GM03348 (cell line): Measurements from ENCODE around the gene AP2B1.

Experiments
- DNase-seq: peaks from one replicate; pipeline ENCODE4 v3.0.0; 2012; ENCODE audit warnings: low spot score

Gene AP2B1

DNA sequence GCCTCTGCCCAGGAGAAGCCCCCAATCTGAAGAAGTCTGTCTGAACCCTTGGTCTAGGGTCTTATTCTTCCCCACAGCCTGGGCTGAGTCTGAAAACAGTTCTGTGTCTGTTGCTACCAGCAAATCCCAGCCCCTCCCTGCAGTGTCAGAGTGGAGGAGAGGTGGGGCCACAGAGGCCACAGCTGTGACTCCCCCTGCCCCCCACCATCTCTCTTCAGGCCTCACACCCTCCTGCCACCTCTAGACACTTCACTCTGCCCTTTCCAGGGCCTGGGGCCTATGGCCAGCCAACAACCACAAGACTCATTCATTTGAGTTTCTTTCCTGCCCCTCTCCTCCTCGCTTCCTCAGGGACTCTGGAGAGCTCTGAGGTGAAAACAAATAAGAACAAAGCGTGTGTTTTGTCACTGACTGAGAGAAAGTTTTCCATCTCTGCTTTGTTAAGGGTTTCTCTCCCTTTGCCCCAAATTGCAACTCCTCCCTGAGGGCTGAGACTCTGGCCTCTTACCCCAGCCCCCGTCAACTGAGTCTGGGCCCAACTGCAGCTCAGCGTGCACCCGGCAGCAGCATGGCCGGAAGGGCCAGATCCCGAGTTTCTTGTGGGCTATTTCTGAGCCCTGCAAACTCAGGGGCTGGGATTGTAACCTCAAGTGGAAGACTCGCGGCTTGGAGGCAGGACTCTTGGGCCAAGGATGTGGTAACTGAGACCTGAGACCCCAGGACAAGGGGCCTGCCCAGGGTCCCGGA, 186.7 kb downstream of the AP2B1 start:
- no peak for DNase-seq

DNA sequence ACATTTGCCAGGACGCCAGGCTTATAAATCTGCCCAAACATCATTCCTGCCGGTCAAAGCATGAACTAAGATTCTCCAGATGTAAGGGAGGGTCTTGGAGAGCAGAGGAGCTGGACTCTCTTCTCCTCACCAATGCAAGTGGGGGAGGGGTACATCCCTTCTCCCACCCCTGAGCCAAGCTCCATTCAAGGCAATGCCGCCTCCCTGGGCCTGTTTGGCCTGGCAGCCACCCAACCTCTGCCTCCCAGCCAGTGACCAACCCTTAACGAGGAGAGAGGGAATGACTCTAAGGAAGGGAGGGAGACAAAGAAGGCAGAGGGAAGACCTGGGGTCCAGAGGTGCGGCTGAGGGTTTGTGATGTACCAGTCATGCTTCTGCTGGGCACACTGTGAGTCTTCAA, 187.4 kb downstream of the AP2B1 start:
- no peak for DNase-seq

DNA sequence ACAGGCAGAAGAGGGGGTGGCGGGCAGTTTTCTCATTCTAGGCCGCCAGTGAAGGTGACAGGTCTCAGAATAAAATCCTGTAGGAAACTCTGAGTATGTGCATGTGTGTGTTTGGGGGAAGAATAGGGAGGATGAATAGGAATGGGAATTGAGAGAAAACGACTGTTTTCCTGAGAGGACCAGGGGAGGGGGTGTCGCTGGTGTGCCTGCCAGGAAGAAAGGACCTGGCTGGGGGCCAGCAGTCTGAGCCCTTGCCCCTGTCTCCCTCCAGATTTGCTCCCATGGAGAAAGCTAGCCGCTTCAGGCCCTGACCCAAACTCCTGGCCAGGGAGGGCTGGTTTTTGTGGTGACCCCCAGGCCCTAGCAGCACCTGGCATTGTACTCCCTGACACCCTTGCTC, 187.9 kb downstream of the AP2B1 start:
- DNase-seq: no peak

DNA sequence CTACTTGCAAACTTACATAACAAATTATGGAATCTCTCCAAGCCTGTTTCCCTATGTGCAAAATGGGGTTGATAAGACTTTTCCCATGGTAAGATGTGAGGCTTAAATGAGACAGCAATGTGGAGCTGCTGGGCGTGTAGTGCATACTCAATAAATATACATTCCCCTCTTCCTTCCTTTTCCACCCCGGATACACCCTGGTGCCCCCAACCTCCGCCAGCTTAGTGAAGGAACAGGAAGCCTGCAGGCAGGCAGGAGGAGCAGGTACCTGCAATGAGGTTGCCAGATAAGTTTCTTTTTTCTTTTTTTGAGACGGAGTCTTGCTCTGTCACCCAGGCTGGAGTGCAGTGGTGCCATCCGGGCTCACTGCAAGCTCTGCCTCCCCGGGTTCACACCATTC, 188.5 kb downstream of the AP2B1 start:
- no peak for DNase-seq
